HepG2 (cell line): ENCODE results near the gene TBL3. TPM values are rescaled to one million over a fixed set of nuclear protein-coding genes. Genes with fewer than 3 reads are reported as not detected.

Experiments
- HMG20A ChIP-seq: IDR thresholded peaks from 2 replicates; pipeline ENCODE4 v1.6.1; 2016; ENCODE audit warnings: borderline replicate concordance
- HNRNPL ChIP-seq: fragments of 200-400 bp; formaldehyde crosslinking; IDR thresholded peaks from 2 replicates; pipeline ENCODE4 v1.6.1; 2017; ENCODE audit warnings: mild to moderate bottlenecking, low read depth, low read length
- HOXD1 ChIP-seq: sonication (generic); formaldehyde crosslinking; IDR thresholded peaks from 2 replicates; pipeline ENCODE4 v1.5.0; 2020; ENCODE audit warnings: missing genetic modification reagents
- KLF16 ChIP-seq, 2 experiments: sonication (generic) in 1 of 2; formaldehyde crosslinking in 1 of 2; IDR thresholded peaks; 2 replicates each; pipeline versions ENCODE4 v1.6.1 to v1.8.0; 2016 to 2023; ENCODE audit warnings: missing genetic modification reagents in 2 of 2, missing compliant biosample characterization in 1 of 2
- SAP130 ChIP-seq: IDR thresholded peaks from 2 replicates; pipeline ENCODE4 v1.6.1; 2016; ENCODE audit warnings: low read depth
- STAG1 ChIP-seq: sonication (generic); formaldehyde crosslinking; IDR thresholded peaks from 2 replicates; pipeline ENCODE4 v1.4.0; 2020; ENCODE audit warnings: missing genetic modification reagents
- ZNF773 ChIP-seq: sonication (generic); formaldehyde crosslinking; IDR thresholded peaks from 2 replicates; pipeline ENCODE4 v1.4.0; 2020; ENCODE audit warnings: missing genetic modification reagents, borderline replicate concordance
- polyA plus RNA-seq, 8 experiments: library from polyadenylated mRNA; depleted of rRNA in 3 of 8; stranded (reverse) in 7 of 8; unstranded in 1 of 8; fragments of >200 nt; fragmentation: Illumina TruSeq in 4 of 8; extraction: Trizol in 4 of 8; gene quantifications; 2 replicates each; pipeline versions ENCODE4 v1.2.1 to v1.2.3, GENCODE V29; 2011 to 2016; ENCODE audit warnings: low read depth in 4 of 8, missing spikeins in 1 of 8, mixed read lengths in 1 of 8; ENCODE audit not compliant: insufficient read depth in 1 of 8
- total RNA-seq, 5 experiments: library from RNA; depleted of rRNA; stranded (reverse); fragments of >200 nt; fragmentation: Illumina TruSeq; extraction: Trizol; gene quantifications; 2 replicates each; pipeline ENCODE4 v1.2.3, GENCODE V29; 2016; ENCODE audit warnings: low read depth in 1 of 5
- TF ChIP-seq, protein P1 (sequence below): sonication (generic); formaldehyde crosslinking; IDR thresholded peaks from 2 replicates; pipeline ENCODE4 v1.4.0; 2020; ENCODE audit warnings: missing genetic modification reagents
- TF ChIP-seq, protein P2 (sequence below), 2 experiments: fragments of 450-650 bp in 1 of 2; sonication (generic) in 1 of 2; formaldehyde crosslinking; IDR thresholded peaks; 2 replicates each; pipeline versions ENCODE4 v1.5.0 to v1.8.0; 2020 to 2022; ENCODE audit warnings: mild to moderate bottlenecking in 1 of 2, missing genetic modification reagents in 1 of 2

The TBL3 gene
- total and polyA plus RNA-seq, 2 of the 13 experiments (the other 11 are each of a cell fraction or from before 2014, with no cell fraction given) = 16.8 to 38.0 TPM

DNA sequence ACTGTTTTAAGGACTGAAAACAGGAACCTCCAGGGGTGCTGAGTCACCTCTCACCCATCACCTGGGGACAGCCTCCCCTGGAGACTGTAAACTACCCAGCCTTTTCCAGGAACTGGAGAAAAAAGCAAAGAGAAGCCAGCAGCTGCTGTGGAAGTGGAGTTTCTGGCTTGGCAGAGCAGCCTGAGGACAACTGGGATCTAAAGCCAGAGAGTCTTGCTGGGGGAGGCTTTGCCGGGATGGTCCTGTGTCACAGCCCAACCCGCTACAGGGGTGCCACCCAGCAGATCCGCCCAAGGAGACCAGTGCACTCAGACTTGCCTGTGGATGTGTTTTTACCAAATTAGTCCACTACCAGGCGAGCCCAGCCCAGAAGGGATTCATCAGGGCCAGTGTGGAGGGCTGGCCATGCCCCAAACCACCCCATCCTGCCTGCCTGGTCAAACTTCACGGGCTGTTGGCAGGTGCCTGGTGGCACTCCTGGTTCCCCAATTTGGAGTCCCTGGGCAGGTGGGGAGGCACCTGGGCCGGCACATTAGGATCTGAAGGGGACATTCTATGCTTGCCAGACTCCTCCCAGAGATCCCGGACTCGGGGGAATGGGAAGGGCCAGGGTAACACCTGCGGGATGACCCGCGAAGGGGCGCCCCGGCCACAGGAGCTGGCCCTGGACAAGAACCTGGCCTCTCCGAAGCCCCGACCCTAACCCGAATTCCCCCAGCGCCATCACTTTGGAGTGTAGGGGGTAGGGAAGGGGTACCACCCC, 29.6 kb upstream of the TBL3 start (continued):
- 0 out of 2 replicates have a peak, but pooled peaks have one; percentile 8 for TF ChIP-seq ZNF773 (CRISPR knock-in tag)
- TF ChIP-seq STAG1 = 0 out of 2 replicates have a peak, but pooled peaks have one; percentile 4
- no peak for TF ChIP-seq HMG20A (CRISPR knock-in tag)
- TF ChIP-seq, protein P1, sequence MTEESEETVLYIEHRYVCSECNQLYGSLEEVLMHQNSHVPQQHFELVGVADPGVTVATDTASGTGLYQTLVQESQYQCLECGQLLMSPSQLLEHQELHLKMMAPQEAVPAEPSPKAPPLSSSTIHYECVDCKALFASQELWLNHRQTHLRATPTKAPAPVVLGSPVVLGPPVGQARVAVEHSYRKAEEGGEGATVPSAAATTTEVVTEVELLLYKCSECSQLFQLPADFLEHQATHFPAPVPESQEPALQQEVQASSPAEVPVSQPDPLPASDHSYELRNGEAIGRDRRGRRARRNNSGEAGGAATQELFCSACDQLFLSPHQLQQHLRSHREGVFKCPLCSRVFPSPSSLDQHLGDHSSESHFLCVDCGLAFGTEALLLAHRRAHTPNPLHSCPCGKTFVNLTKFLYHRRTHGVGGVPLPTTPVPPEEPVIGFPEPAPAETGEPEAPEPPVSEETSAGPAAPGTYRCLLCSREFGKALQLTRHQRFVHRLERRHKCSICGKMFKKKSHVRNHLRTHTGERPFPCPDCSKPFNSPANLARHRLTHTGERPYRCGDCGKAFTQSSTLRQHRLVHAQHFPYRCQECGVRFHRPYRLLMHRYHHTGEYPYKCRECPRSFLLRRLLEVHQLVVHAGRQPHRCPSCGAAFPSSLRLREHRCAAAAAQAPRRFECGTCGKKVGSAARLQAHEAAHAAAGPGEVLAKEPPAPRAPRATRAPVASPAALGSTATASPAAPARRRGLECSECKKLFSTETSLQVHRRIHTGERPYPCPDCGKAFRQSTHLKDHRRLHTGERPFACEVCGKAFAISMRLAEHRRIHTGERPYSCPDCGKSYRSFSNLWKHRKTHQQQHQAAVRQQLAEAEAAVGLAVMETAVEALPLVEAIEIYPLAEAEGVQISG (CRISPR knock-in tag) = no peak
- 0 out of 2 replicates have a peak, but pooled peaks have one; percentile 26 for TF ChIP-seq HOXD1 (CRISPR knock-in tag)
- TF ChIP-seq KLF16 (CRISPR knock-in tag; IDR thresholded peaks at IDR 0.05) = 0 out of 4 replicates have a peak, but pooled peaks of 1 of the 2 experiments have one; percentile 6
- 0 out of 2 replicates have a peak, but pooled peaks have one; percentile 3 for TF ChIP-seq SAP130 (CRISPR knock-in tag)
- 0 out of 2 replicates have a peak, but pooled peaks have one; percentile 8 for TF ChIP-seq HNRNPL
- TF ChIP-seq, protein P2, sequence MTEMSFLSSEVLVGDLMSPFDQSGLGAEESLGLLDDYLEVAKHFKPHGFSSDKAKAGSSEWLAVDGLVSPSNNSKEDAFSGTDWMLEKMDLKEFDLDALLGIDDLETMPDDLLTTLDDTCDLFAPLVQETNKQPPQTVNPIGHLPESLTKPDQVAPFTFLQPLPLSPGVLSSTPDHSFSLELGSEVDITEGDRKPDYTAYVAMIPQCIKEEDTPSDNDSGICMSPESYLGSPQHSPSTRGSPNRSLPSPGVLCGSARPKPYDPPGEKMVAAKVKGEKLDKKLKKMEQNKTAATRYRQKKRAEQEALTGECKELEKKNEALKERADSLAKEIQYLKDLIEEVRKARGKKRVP (CRISPR knock-in tag; IDR thresholded peaks at IDR 0.05) = no peak
